A673 (cell line): ENCODE data around the gene GRID1.

Experiments used
- CTCF ChIP-seq: fragments of 300-800, 200-600 bp; sonication (generic); conservative IDR thresholded peaks from 2 replicates; pipeline ENCODE4 v1.5.1; 2017; ENCODE audit warnings: low read depth, mild to moderate bottlenecking, antibody characterized with exemption, low read length, moderate library complexity, mixed read lengths
- EZH2 ChIP-seq: fragments of 200-600 bp; sonication (generic); IDR thresholded peaks from 2 replicates; pipeline ENCODE4 v1.6.1; 2017; ENCODE audit warnings: borderline replicate concordance, low read depth, mild to moderate bottlenecking, mixed read lengths, antibody characterized with exemption, low read length; ENCODE audit not compliant: poor library complexity, severe bottlenecking

- no peak for TF ChIP-seq CTCF
- no peak for TF ChIP-seq EZH2
Measured at GRCh38 chr10:86200867-86201266, 165.7 kb downstream of the GRID1 start.
